Psoas muscle (tissue), 8 donors: ENCODE measurements around the gene GNAI3. TPM values are rescaled to one million over a fixed set of nuclear protein-coding genes. Genes with fewer than 3 reads are reported as not detected.

ENCODE experiments used
- ATAC-seq, 4 donors: fragments of 200-7000 bp; cut with Tn5 transposase; one replicate each; pipeline ENCODE4 v1.9.1; 2020; ENCODE audit warnings: moderate library complexity in 3 of 4, mild to moderate bottlenecking in 2 of 4
- DNase-seq, 2 donors: peaks; one replicate each; pipeline ENCODE4 v3.0.0-alpha.2; 2020
- H3K27ac ChIP-seq: fragments of 200-600 bp; one replicate; pipeline ENCODE4 v1.8.0; 2022
- H3K27me3 ChIP-seq, 3 donors: fragments of 200-600 bp in 1 of 3; one replicate each; pipeline versions ENCODE4 v1.6.1 to v1.8.0; 2013 to 2022; ENCODE audit warnings: low read length in 2 of 3, mild to moderate bottlenecking in 2 of 3, moderate library complexity in 1 of 3; ENCODE audit not compliant: insufficient read depth in 3 of 3
- H3K36me3 ChIP-seq, 2 donors: fragments of 200-600 bp in 1 of 2; one replicate each; pipeline versions ENCODE4 v1.6.1 to v1.8.0; 2013 to 2022; ENCODE audit warnings: low read depth in 1 of 2, mild to moderate bottlenecking in 1 of 2, moderate library complexity in 1 of 2; ENCODE audit not compliant: insufficient read depth in 1 of 2
- H3K4me1 ChIP-seq: fragments of 200-600 bp; one replicate; pipeline ENCODE4 v1.8.0; 2022
- H3K4me3 ChIP-seq: fragments of 200-600 bp; one replicate; pipeline ENCODE4 v1.8.0; 2022; ENCODE audit warnings: mild to moderate bottlenecking
- H3K9me3 ChIP-seq: fragments of 200-600 bp; one replicate; pipeline ENCODE4 v1.8.0; 2022
- WGBS, 3 donors: extraction: QIAGEN DNeasy Blood & Tissue Kit; methylation state at CpG; one replicate each; pipeline versions ENCODE4 v1.1.6 to v1.1.7; 2013; 5-methylcytosine and 5-hydroxymethylcytosine counted together
- intact Hi-C, 2 donors: fragments of 100-400 bp; cut with DNase I; formaldehyde crosslinking; loops; one replicate each; pipeline versions ENCODE4 v1.11.0 to v1.14.2; 2022
- polyA plus RNA-seq, 3 donors: library from polyadenylated mRNA; stranded (reverse); fragments of 200-250 nt; gene quantifications; one replicate each; pipeline ENCODE4 v1.2.3, GENCODE V29; 2013
- total RNA-seq, 4 donors: library from RNA; stranded (reverse); fragmentation: NEBNext Ultra II Directional in 2 of 4; extraction: Animal tissue kit (Norgen Biotek cat#: 25700) in 2 of 4; gene quantifications; one replicate each; pipeline versions ENCODE4 v1.2.1 to v1.2.4, GENCODE V29; 2021 to 2023
- TF ChIP-seq, protein P1 (sequence below): fragments of 200-600 bp; IDR thresholded peaks from one replicate; pipeline ENCODE4 v1.8.0; 2022; ENCODE audit warnings: antibody characterized with exemption
- donor health status: healthy with polysubstance abuse.
- donor health status: DM: no; HTN: no; CAD: no; lungs with moderate emphysema.
- donor health status: Bipolar disorder and iron deficiency.
- donor health status: healthy.
- donor health status: DM: yes; HTN: yes; CAD: no.
- donor health status: DM: no; HTN: no; CAD: no.
- donor health status: DM: no; HTN: no; CAD: no.
- donor health status: DM: yes; HTN: yes; CAD: no.

GNAI3 gene
- total and polyA plus RNA-seq, 7 donors = 0.96 to 2.9 (median 1.7) TPM

DNA sequence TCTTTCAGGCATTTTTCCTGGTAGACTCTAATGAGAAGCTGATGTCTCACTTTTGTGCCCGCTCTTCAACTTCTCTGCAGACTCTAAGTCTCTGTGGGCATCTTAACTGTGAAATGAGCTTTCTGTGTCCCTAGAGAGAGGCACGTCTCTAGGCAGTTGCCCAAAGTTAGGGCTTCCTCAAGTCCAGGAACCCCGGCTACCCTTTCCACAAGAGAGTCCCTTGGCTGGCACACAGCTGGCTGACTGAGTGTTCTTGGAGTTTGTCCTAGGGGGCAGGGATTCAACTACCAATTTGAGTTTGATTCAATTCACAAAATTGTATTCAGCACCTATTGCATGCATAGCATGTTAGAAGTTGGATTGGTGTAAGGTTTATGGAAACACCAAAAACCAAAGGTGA lies 7.3 kb upstream of the GNAI3 start:
- Histone ChIP-seq H3K36me3 (no peaks in the 10 kb centered on the region), H3K27ac (no peak overlapping the region), H3K4me3 (no peak overlapping the region), H3K9me3 (no peaks in the 10 kb centered on the region), H3K4me1 (peaks cover 20% of the 10 kb centered on the region), H3K27me3 (no peaks in the 10 kb centered on the region)
- DNase-seq (no peak), ATAC-seq (no peak)
- WGBS, 3 donors = 28 to 50% (median 38%) methylated on average over 3 of the region's 3 CpGs
- TF ChIP-seq, protein P1, sequence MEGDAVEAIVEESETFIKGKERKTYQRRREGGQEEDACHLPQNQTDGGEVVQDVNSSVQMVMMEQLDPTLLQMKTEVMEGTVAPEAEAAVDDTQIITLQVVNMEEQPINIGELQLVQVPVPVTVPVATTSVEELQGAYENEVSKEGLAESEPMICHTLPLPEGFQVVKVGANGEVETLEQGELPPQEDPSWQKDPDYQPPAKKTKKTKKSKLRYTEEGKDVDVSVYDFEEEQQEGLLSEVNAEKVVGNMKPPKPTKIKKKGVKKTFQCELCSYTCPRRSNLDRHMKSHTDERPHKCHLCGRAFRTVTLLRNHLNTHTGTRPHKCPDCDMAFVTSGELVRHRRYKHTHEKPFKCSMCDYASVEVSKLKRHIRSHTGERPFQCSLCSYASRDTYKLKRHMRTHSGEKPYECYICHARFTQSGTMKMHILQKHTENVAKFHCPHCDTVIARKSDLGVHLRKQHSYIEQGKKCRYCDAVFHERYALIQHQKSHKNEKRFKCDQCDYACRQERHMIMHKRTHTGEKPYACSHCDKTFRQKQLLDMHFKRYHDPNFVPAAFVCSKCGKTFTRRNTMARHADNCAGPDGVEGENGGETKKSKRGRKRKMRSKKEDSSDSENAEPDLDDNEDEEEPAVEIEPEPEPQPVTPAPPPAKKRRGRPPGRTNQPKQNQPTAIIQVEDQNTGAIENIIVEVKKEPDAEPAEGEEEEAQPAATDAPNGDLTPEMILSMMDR = no peak
- intact Hi-C loops = no loop called here

DNA sequence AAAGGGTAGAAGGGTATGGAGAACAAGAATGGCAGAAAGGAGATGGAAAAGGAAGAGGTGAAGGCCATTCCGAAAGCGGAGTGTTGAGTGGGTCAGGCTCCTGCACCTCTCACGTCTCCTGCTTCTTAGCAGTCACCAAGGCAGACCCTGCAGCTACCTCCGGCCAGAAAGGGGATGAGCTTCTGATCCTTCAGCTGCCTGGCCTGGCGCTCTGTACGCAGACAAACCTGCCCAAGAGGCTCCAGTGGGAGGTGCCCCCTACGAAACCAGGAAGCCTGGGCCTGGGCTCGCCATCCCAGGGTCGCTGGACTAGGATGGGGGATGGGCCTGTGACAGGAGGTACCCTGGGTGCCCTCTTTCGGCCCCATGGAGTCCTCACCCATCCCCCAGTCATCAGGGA lies 5.8 kb upstream of the GNAI3 start:
- intact Hi-C loops = no loop called here
- TF ChIP-seq, protein P1 = no peak
- Histone ChIP-seq H3K27me3 (no peaks in the 10 kb centered on the region), H3K36me3 (no peaks in the 10 kb centered on the region), H3K27ac (no peak overlapping the region), H3K4me3 (no peak overlapping the region), H3K4me1 (peaks cover 19% of the 10 kb centered on the region), H3K9me3 (no peaks in the 10 kb centered on the region)
- 88 to 92% (median 90%) methylated on average over 10 of the region's 10 CpGs for WGBS, 3 donors
- ATAC-seq (no peak), DNase-seq (no peak)

DNA sequence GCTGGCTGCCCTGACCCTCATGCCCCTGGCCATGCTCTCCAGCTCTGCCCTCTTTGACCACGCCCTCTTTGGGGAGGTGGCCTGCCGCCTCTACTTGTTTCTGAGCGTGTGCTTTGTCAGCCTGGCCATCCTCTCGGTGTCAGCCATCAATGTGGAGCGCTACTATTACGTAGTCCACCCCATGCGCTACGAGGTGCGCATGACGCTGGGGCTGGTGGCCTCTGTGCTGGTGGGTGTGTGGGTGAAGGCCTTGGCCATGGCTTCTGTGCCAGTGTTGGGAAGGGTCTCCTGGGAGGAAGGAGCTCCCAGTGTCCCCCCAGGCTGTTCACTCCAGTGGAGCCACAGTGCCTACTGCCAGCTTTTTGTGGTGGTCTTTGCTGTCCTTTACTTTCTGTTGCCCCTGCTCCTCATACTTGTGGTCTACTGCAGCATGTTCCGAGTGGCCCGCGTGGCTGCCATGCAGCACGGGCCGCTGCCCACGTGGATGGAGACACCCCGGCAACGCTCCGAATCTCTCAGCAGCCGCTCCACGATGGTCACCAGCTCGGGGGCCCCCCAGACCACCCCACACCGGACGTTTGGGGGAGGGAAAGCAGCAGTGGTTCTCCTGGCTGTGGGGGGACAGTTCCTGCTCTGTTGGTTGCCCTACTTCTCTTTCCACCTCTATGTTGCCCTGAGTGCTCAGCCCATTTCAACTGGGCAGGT lies 5.0 kb upstream of the GNAI3 start:
- DNase-seq (no peak), ATAC-seq (no peak)
- H3K36me3 ChIP-seq = no peaks in the 10 kb centered on the region
- no peaks in the 10 kb centered on the region for H3K27me3 ChIP-seq
- H3K9me3 ChIP-seq = no peaks in the 10 kb centered on the region
- intact Hi-C loops = no loop called here
- H3K4me3 ChIP-seq = no peak overlapping the region
- TF ChIP-seq, protein P1 = no peak
- no peak overlapping the region for H3K27ac ChIP-seq
- 86 to 89% (median 87%) methylated on average over 24 of the region's 24 CpGs for WGBS, 3 donors
- peaks cover 19% of the 10 kb centered on the region for H3K4me1 ChIP-seq

DNA sequence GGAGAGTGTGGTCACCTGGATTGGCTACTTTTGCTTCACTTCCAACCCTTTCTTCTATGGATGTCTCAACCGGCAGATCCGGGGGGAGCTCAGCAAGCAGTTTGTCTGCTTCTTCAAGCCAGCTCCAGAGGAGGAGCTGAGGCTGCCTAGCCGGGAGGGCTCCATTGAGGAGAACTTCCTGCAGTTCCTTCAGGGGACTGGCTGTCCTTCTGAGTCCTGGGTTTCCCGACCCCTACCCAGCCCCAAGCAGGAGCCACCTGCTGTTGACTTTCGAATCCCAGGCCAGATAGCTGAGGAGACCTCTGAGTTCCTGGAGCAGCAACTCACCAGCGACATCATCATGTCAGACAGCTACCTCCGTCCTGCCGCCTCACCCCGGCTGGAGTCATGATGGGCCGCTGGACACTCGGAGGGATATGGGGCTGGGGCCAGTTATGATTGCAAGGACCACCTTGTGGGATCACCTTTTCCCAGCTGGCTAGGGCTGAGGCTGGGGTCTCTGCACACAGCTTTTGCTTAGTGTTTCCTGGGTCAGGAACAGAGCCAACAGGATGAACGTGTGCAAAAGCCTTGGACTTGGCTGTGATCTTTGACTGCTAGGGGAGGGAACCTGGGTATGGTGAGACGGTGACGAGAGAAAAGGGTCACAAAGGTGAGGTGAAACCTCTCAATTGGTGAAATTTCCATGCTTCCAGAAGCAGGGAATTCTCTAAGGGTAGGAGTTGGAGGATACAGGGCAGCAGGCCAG lies 4.3 kb upstream of the GNAI3 start:
- 63 to 68% (median 63%) methylated on average over 14 of the region's 14 CpGs for WGBS, 3 donors
- no peak overlapping the region for H3K27ac ChIP-seq
- ATAC-seq = no peak
- no peaks in the 10 kb centered on the region for H3K9me3 ChIP-seq
- TF ChIP-seq, protein P1 = no peak
- intact Hi-C loops = loop anchor here in 1 of 2 donors (2.0 kb wide), 1 partner anchor 231 kb away; no protein-coding TSS in a partner anchor
- H3K36me3 ChIP-seq = no peaks in the 10 kb centered on the region
- peaks cover 19% of the 10 kb centered on the region for H3K4me1 ChIP-seq
- H3K4me3 ChIP-seq = no peak overlapping the region
- H3K27me3 ChIP-seq = no peaks in the 10 kb centered on the region
- DNase-seq = peak in 1 of 2 donors; percentile 47
